ACHN (cell line): ENCODE data around the gene OSGEP.
"Not testable (repeated sequence)": the region's sequence is repeated elsewhere in the genome, so short reads cannot be mapped to it uniquely, and the experiment has no call there.

Source experiments
- DNase-seq: peaks from one replicate; pipeline ENCODE4 v3.0.0-alpha.2; 2015
- in situ Hi-C: cut with HindIII; loops from 2 replicates; pipeline ENCODE4 v1.10.0; 2017; ENCODE audit warnings: low sequenced_read_pairs, low pct_ligation_motif_present, low pct_unique_long_range_greater_than_20kb

The OSGEP gene

GRCh38 chr14:20472536-20473169 is 18.0 kb upstream of the OSGEP start:
- DNase-seq: no peak
- in situ Hi-C loops: no loop called here

DNA sequence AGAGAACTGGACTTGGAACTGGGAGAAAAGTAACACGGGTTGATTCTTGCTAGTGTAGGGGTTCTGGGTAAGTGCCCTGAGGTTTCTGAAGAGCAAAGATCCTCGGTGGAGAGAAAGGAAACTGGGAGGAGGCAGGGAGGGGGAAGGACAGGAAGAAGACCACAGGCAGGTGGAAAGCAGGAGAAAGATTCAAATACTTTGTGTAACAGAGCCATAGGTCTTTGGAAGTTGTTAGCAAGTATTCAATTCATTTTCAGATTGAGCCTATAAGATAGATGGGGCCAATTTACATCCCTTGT is 15.9 kb upstream of the OSGEP start:
- in situ Hi-C loops: no loop called here
- no peak for DNase-seq

GRCh38 chr14:20469890-20470602 is 15.4 kb upstream of the OSGEP start:
- in situ Hi-C loops: no loop called here
- DNase-seq: peak; percentile 82

- in situ Hi-C loops: no loop called here
- peak; percentile 84 for DNase-seq
Observed at GRCh38 chr14:20469242-20469889, 14.8 kb upstream of the OSGEP start, which contains the start of gene PNP. PNP (plus strand) TSS chr14:20469406; CDS start chr14:20469525, 119 bp downstream.

DNA sequence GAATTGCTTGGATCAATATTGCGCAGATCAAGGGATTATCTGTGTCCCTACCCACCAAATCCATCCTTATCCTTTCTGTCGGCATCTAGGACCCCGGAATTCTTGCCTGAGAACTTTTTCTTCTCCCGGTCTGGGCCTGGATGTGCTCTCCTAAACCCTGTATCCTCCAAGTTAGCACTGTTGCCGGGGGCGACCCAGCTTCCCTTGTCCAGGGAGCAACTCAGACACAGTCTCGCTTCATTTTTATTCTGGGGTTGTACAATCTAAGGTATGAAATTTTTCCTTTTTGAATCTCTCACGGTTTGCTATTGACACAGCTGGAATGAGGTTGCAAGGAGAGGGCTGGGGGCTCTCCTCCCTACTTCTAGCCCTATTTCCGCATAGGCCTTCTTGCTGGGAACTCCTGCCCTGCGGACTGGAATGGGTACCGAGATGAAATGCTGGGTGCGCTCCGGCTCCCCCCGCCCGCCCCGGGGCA is 14.2 kb upstream of the OSGEP start:
- peak; percentile 1 for DNase-seq
- in situ Hi-C loops: no loop called here

- in situ Hi-C loops: no loop called here
- peak; percentile 99 for DNase-seq
Observed at GRCh38 chr14:20461225-20462141, 6.9 kb upstream of the OSGEP start, which contains the start of gene PIP4P1. PIP4P1 (minus strand) TSS chr14:20461434; CDS start chr14:20461325, 109 bp downstream.

DNA sequence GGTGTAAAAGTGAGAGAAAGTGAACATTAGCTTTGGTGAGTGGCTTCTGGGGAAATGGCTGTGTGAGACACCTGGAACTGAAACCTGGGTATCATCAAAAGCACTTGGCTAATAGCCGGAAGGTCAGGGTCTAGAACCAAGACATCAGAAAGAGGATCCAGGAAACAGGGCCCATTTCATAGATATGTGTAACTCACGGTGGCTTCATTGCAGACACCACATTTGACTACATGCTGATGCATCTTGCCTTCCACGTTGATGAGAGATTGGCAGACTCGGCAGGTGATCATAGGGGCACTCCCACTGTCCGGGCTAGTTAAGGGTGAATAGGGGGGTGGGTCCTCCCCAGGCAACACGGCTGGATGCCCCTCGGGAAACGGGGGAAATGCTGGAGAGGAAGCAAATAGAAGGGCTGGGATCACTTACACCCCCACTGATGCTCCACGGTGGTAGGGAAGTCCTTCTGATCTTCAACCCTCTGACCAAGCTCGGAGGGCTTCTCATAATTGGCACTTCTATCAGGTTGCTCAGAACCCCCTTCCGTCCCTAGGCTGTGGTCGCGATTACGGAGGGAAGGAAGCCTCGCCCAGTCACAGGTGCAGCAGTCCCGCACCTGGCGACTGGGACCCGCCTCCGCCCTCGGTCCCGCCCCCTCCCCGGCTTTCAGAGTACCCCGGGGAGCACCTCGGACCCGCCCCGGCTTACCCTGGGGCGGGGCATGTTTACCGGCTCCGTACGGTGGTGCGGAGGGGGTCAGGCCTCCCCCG is 6.0 kb upstream of the OSGEP start:
- in situ Hi-C loops: no loop called here
- peak; percentile 18 for DNase-seq

- in situ Hi-C loops: no loop called here
- DNase-seq: no peak
Observed at GRCh38 chr14:20458031-20458789, 3.6 kb upstream of the OSGEP start.

GRCh38 chr14:20456971-20457370 is 2.4 kb upstream of the OSGEP start:
- in situ Hi-C loops: no loop called here
- DNase-seq: no peak

DNA sequence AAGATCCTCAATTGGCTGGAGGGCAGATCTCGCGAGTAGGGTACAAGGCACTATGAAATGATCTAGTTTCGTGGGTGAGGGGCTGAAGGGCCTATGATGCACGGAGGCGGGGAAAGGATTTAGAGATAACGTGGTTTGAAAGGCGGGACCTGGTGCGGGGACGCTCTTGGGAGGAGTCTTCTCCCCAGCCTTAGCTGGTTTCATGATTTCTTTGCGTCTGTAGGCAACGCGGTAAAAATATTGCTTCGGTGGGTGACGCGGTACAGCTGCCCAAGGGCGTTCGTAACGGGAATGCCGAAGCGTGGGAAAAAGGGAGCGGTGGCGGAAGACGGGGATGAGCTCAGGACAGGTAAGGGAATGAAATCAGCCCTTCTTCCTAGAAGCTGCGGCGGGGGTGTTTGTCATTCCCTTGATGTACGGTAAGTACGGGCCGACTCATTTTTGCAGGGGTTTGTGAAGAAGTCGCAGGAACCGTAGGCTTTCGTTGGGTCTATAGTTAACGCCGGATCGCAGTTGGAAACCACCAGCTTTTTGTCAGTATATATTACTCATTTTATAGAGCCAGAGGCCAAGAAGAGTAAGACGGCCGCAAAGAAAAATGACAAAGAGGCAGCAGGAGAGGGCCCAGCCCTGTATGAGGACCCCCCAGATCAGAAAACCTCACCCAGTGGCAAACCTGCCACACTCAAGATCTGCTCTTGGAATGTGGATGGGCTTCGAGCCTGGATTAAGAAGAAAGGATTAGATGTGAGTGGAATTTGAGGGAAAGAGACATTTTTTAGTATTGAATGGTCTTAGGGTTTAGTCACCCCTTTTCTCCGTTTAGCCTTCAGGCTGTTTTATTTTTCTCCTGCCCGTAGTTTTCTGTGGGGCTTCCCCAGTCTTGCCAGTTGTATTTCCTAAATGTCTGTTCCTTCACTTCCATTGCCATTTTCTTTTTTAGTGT is 1.0 kb upstream of the OSGEP start:
- peak; percentile 84 for DNase-seq
- in situ Hi-C loops: no loop called here

GRCh38 chr14:20452831-20453230 is 1.8 kb downstream of the OSGEP start:
- DNase-seq, in situ Hi-C loops: not testable (repeated sequence)

DNA sequence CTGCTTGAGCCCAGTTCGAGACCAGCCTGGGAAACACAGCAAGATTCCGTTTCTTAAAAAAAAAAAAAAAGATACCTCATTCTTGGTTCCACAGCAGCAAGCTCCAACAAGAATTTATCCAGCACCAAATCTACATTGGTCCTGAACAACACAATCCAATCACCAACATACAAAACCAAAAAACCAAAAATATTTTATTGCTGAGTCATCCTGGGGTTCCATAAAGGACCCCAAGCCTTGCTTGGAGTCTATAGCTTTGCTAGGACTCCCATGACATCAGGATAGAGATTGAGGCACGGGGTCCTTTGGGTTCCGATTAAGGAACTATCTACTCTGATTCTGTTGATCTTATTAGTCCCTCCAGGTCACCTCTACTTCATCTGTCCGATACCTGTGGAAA is 7.7 kb downstream of the OSGEP start:
- in situ Hi-C loops: no loop called here
- DNase-seq: no peak

DNA sequence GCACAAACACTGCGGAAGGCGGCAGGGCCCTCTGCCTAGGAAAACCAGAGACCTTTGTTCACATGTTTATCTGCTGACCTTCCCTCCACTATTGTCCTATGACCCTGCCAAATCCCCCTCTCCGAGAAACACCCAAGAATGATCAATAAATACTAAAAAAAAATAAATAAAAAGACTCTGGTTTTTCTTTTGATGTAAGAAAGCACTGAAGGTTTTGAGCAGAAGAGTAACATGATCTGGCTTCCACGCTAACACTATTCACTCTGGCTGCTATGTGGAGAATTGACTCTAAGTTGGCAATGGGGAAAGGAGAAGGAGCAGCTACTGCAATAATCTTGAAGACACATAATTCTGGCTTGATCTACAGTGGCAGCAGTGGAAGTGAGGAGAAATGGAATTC is 11.0 kb downstream of the OSGEP start:
- in situ Hi-C loops, DNase-seq: not testable (repeated sequence)

- in situ Hi-C loops: no loop called here
- no peak for DNase-seq
Observed at GRCh38 chr14:20441461-20441860, 13.2 kb downstream of the OSGEP start.

DNA sequence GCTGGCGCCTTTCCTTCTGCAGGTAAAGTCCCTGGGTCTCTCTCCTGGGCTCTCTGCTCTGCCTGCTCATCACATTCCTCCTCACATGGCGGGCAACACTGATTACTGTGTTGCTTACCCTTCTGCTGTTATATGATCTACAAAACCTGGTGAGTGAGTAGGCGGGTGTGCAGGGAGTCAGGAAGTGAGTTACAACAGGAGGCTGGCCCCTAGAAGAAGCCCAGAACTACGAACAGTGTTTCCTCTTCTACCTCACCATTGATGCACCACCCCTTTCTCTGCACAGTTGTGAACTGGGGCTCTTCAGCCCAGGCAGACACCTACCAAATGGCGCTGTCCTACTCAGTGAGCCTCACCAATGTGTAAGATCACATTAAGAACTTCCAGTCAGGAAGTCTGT is 13.7 kb downstream of the OSGEP start:
- no peak for DNase-seq
- in situ Hi-C loops: no loop called here

- DNase-seq: no peak
- in situ Hi-C loops: no loop called here
Observed at GRCh38 chr14:20440465-20440864, 14.1 kb downstream of the OSGEP start.
